ENCODE data around the gene SKA3. TPM values are rescaled to one million over a fixed set of nuclear protein-coding genes. Genes with fewer than 3 reads are reported as not detected.

The SKA3 gene
- total RNA-seq, 1 experiment from 2014 or later = 109 TPM

DNA sequence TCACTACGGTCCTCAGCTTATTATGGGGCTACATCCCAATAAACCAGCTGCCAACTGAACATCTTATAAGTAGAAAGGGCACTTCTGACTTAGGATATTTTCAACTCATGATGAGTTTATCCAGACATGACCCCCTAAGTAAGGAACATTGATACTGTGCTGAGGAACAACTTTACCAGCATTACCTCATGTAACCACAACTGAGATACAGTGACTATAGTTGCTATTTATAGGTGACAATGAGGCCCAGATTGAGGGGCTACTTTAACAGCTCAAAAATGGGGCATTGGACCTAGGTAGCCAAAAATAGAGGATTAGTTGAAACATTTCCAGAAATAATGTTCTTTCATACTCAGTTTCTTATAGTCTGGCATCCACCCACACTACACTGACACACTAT, 26.8 kb downstream of the SKA3 start:
- peaks cover 45% of the 10 kb centered on the region for H3K36me3 ChIP-seq (ENCODE audit: insufficient read depth, low read length, poor library complexity, severe bottlenecking)
- intact Hi-C loops (cut with micrococcal nuclease; ENCODE audit: unreplicated experiment) = no loop called here
- POLR2A ChIA-PET (ENCODE audit: low non-redundant PET) = interaction anchor here (0.6 kb wide), 1 partner anchor 175 kb away, joined by 3 read pairs; no protein-coding TSS in a partner anchor
- no peaks in the 10 kb centered on the region for H3K27me3 ChIP-seq (replicated peaks; ENCODE audit: insufficient read depth, low read depth, low read length, poor library complexity)
- peak overlapping the region; percentile 53 for H3K27ac ChIP-seq (ENCODE audit: low read depth, low read length, poor library complexity, severe bottlenecking)
- no peak overlapping the region for H3K4me3 ChIP-seq (ENCODE audit: low read depth, low read length, poor library complexity, severe bottlenecking)
- no TSS peak for BruUV-seq (replicated peaks)
- no peak for DNase-seq (ENCODE audit: low spot score)
- TF ChIP-seq, protein P1, sequence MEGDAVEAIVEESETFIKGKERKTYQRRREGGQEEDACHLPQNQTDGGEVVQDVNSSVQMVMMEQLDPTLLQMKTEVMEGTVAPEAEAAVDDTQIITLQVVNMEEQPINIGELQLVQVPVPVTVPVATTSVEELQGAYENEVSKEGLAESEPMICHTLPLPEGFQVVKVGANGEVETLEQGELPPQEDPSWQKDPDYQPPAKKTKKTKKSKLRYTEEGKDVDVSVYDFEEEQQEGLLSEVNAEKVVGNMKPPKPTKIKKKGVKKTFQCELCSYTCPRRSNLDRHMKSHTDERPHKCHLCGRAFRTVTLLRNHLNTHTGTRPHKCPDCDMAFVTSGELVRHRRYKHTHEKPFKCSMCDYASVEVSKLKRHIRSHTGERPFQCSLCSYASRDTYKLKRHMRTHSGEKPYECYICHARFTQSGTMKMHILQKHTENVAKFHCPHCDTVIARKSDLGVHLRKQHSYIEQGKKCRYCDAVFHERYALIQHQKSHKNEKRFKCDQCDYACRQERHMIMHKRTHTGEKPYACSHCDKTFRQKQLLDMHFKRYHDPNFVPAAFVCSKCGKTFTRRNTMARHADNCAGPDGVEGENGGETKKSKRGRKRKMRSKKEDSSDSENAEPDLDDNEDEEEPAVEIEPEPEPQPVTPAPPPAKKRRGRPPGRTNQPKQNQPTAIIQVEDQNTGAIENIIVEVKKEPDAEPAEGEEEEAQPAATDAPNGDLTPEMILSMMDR (conservative IDR thresholded peaks at IDR 0.05; ENCODE audit: low read depth, low read length) = no peak
- no peak for TF ChIP-seq EZH2 (IDR thresholded peaks at IDR 0.05; ENCODE audit: borderline replicate concordance, low read depth, low read length, poor library complexity, severe bottlenecking)
- no peaks in the 10 kb centered on the region for H3K9me3 ChIP-seq (ENCODE audit: low read depth, low read length, poor library complexity, severe bottlenecking)
- CTCF ChIA-PET = interaction anchor here (0.9 kb wide), 1 partner anchor 31 kb away, joined by 10 read pairs; no protein-coding TSS in a partner anchor
- peaks cover 18% of the 10 kb centered on the region for H3K4me1 ChIP-seq (ENCODE audit: insufficient read depth, low read length, poor library complexity, severe bottlenecking)

DNA sequence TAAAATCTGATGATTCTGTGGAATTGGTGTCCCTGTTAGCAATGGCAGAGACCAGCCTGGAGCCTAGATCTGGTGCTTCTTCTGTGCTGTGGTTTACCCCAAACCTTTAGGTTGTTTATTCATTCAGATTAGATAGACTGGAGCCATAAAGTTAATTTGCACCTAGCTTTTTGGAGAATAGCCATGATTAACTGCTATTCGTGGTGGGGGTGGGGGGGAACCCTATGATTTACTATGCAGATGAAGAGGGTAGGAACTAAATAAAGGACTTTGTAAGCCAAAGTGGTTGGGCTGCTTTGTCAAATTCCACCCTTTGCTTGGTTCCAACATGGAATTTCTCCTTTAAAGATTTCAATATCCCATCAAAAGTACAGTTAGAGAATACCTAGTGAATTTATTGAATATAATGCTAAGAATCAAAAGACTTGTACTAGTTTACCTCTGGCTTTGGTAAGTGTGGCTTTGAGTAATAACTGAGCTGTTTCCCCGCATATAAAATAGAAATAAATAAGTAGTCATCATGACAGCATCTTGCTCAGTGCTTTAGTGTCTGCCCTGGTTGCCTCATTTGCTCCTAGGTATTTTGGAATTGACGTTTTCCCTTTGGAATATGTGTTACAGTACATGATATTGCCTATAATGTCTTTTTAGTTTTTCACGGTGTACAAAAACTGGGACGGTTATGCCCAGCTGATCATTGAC, 27.6 kb downstream of the SKA3 start:
- CTCF ChIA-PET = interaction anchor here (0.6 kb wide), 1 partner anchor 207 kb away, joined by 9 read pairs; no protein-coding TSS in a partner anchor
- TF ChIP-seq, protein P1 (conservative IDR thresholded peaks at IDR 0.05; ENCODE audit: low read depth, low read length) = no peak
- TF ChIP-seq EZH2 (IDR thresholded peaks at IDR 0.05; ENCODE audit: borderline replicate concordance, low read depth, low read length, poor library complexity, severe bottlenecking) = no peak
- Histone ChIP-seq H3K4me1 (ENCODE audit: insufficient read depth, low read length, poor library complexity, severe bottlenecking) (peaks cover 18% of the 10 kb centered on the region), H3K27ac (ENCODE audit: low read depth, low read length, poor library complexity, severe bottlenecking) (peak overlapping the region; percentile 53), H3K9me3 (ENCODE audit: low read depth, low read length, poor library complexity, severe bottlenecking) (no peaks in the 10 kb centered on the region), H3K4me3 (ENCODE audit: low read depth, low read length, poor library complexity, severe bottlenecking) (no peak overlapping the region), H3K36me3 (ENCODE audit: insufficient read depth, low read length, poor library complexity, severe bottlenecking) (peaks cover 44% of the 10 kb centered on the region), H3K27me3 (replicated peaks; ENCODE audit: insufficient read depth, low read depth, low read length, poor library complexity) (no peaks in the 10 kb centered on the region)
- no peak for DNase-seq (ENCODE audit: low spot score)
- POLR2A ChIA-PET (ENCODE audit: low non-redundant PET) = no interaction called here
- intact Hi-C loops (cut with micrococcal nuclease; ENCODE audit: unreplicated experiment) = no loop called here
- BruUV-seq (replicated peaks) = no TSS peak

DNA sequence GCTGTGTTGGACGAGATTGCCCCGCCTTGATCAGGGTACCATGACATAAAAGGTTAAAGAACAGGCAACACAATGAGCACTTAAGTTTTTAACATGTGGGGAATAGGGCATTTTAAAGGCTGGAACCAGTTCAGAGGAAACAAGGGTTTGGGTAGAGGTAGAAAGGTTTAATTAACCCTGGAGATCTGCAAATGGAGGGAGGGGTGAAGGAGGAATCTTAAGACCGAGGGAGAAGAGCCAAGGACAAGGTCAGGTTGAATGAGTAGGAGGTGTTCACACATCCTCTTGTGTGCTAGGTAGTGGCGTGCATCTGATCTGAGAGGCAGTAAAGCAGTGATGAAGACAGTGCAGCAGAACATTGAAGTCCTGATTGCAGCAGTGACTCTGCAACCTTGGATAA, 28.5 kb downstream of the SKA3 start:
- DNase-seq (ENCODE audit: low spot score) = no peak
- intact Hi-C loops (cut with micrococcal nuclease; ENCODE audit: unreplicated experiment) = no loop called here
- H3K27ac ChIP-seq (ENCODE audit: low read depth, low read length, poor library complexity, severe bottlenecking) = no peak overlapping the region
- CTCF ChIA-PET = interaction anchor here (0.6 kb wide), 1 partner anchor 206 kb away, joined by 9 read pairs; no protein-coding TSS in a partner anchor
- TF ChIP-seq, protein P1 (conservative IDR thresholded peaks at IDR 0.05; ENCODE audit: low read depth, low read length) = no peak
- TF ChIP-seq EZH2 (IDR thresholded peaks at IDR 0.05; ENCODE audit: borderline replicate concordance, low read depth, low read length, poor library complexity, severe bottlenecking) = no peak
- no peaks in the 10 kb centered on the region for H3K9me3 ChIP-seq (ENCODE audit: low read depth, low read length, poor library complexity, severe bottlenecking)
- no peak overlapping the region for H3K4me3 ChIP-seq (ENCODE audit: low read depth, low read length, poor library complexity, severe bottlenecking)
- POLR2A ChIA-PET (ENCODE audit: low non-redundant PET) = interaction anchor here (0.6 kb wide), 1 partner anchor 204 kb away, joined by 3 read pairs; no protein-coding TSS in a partner anchor
- H3K4me1 ChIP-seq (ENCODE audit: insufficient read depth, low read length, poor library complexity, severe bottlenecking) = peaks cover 19% of the 10 kb centered on the region
- BruUV-seq (replicated peaks) = no TSS peak
- H3K27me3 ChIP-seq (replicated peaks; ENCODE audit: insufficient read depth, low read depth, low read length, poor library complexity) = no peaks in the 10 kb centered on the region
- peaks cover 50% of the 10 kb centered on the region for H3K36me3 ChIP-seq (ENCODE audit: insufficient read depth, low read length, poor library complexity, severe bottlenecking)
